Erythroblast (primary cell): ENCODE data around the gene AKAP6.

Experiments
- GATA1 ChIP-seq: IDR thresholded peaks from 2 replicates; pipeline ENCODE4 v1.6.1; 2011; ENCODE audit warnings: low read depth, mild to moderate bottlenecking, control low read depth, low read length, moderate library complexity
- POLR2A ChIP-seq: IDR thresholded peaks from 2 replicates; pipeline ENCODE4 v1.6.1; 2011; ENCODE audit warnings: mild to moderate bottlenecking, low read length

GRCh38 chr14:32564596-32564995 is 235.5 kb downstream of the AKAP6 start:
- TF ChIP-seq POLR2A, result no peak
- TF ChIP-seq GATA1, result no peak
